ENCODE data around the gene GPR146. TPM values are rescaled to one million over a fixed set of nuclear protein-coding genes. Genes with fewer than 3 reads are reported as not detected.

Gene GPR146
- total and polyA plus RNA-seq, 2 of the 8 experiments (the other 6 are each of a cell fraction or from before 2014, with no cell fraction given), result 1.8 to 2.7 TPM

DNA sequence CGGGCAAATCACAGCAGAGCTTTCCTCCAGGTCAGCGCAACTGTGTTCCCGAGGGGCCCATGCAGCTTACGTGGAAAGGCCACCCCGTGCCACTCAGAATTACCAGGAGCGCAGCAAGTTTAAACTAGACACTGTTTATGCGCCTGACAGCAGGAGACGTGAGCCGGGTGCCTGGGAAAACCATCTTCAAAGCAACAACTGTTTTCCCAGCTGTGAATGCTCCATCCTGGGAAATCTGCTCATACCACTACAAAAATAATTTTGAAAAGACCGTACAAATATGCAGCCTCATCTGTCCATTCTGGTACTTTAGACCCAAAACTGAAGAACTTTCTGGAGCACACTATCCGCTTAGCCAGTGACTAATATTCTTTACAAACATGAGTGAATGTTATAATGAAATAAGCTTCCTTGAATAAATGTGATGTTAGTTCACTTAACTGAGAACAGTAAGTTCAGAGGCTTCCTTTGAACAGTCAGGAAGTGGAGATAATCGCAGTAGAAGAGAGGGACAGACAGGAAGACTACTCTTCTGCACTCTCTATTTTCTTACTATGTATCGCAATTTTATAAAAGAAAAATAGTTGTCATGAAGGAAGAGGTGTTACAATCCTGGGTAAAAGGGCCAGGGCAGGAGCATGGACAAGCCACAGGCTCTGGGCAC lies 60.3 kb downstream of the GPR146 start:
- FAIRE-seq (no peak), DNase-seq (ENCODE audit: low read depth in 1 of 2, low spot score in 2 of 2) (no peak)
- Histone ChIP-seq H3K79me2 (ENCODE audit: control insufficient read depth in 1 of 2, insufficient read depth in 2 of 2, low read length in 2 of 2) (peaks cover 0 to 15% of the 10 kb centered on the region in 2 experiments; a peak in 1 of 4 replicates), H3K27ac (ENCODE audit: low read depth, low read length) (no peak overlapping the region), H2BK5ac (ENCODE audit: low read depth, low read length) (no peak overlapping the region), H2AK5ac (ENCODE audit: low read depth, low read length) (no peak overlapping the region), H3K4me1 (replicated peaks in 1 of 4; ENCODE audit: control insufficient read depth in 3 of 4, insufficient read depth in 4 of 4, low read length in 3 of 4) (no peaks in the 10 kb centered on the region), H3K4me3 (ENCODE audit: extremely low read depth in 1 of 4, insufficient read depth in 2 of 4, low read depth in 3 of 4, low read length in 4 of 4) (no peak overlapping the region), H3K27me3 (replicated peaks in 1 of 4; ENCODE audit: control insufficient read depth in 3 of 4, extremely low read depth in 1 of 4, insufficient read depth in 3 of 4, low read length in 3 of 4) (no peaks in the 10 kb centered on the region), H2BK15ac (ENCODE audit: low read length) (no peak overlapping the region), H3K9me3 (ENCODE audit: insufficient read depth in 2 of 2, low read depth in 1 of 2, low read length in 1 of 2) (no peaks in the 10 kb centered on the region), H2BK20ac (ENCODE audit: low read length) (no peak overlapping the region), H3K14ac (ENCODE audit: insufficient read length) (no peak overlapping the region), H3K79me1 (ENCODE audit: low read depth, low read length) (peaks cover 22% of the 10 kb centered on the region), H2BK120ac (replicated peaks; ENCODE audit: low read depth, low read length) (no peak overlapping the region), H3K56ac (replicated peaks; ENCODE audit: insufficient read length, low read depth, low read length) (no peak overlapping the region), H3K23me2 (ENCODE audit: low read depth, low read length) (no peaks in the 10 kb centered on the region), H2AFZ (ENCODE audit: low read length) (no peak overlapping the region), H4K8ac (ENCODE audit: extremely low read depth, insufficient read depth, low read length) (no peak overlapping the region), H3K4ac (replicated peaks; ENCODE audit: insufficient read length, low read depth, low read length) (no peak overlapping the region), H3K4me2 (ENCODE audit: insufficient read depth in 1 of 2, low read depth in 2 of 2, low read length in 2 of 2) (no peak overlapping the region), H3K18ac (ENCODE audit: extremely low read depth, low read length) (no peak overlapping the region), H4K20me1 (replicated peaks in 1 of 2; ENCODE audit: control insufficient read depth in 1 of 2, insufficient read depth in 2 of 2, low read length in 2 of 2) (peaks cover 0 to 19% of the 10 kb centered on the region in 2 experiments), H3K9ac (replicated peaks in 1 of 4; ENCODE audit: extremely low read depth in 1 of 4, low read depth in 3 of 4, low read length in 3 of 4) (no peak overlapping the region), H3K23ac (ENCODE audit: insufficient read length) (no peak overlapping the region), H2BK12ac (ENCODE audit: low read depth, low read length) (no peak overlapping the region), H3K36me3 (ENCODE audit: control insufficient read depth in 2 of 4, insufficient read depth in 4 of 4, low read length in 3 of 4) (no peaks in the 10 kb centered on the region), H4K5ac (ENCODE audit: insufficient read length, low read depth, low read length) (no peak overlapping the region), H4K91ac (replicated peaks; ENCODE audit: insufficient read length, low read length) (no peak overlapping the region)
- POLR2A ChIA-PET (ENCODE audit: partially characterized antibody), result interaction anchor here (0.8 to 1.7 kb wide), 2 partner anchors 8 to 16 kb away, joined by 3 to 5 read pairs; partner anchors contain the start of gene GPER1
- CTCF ChIA-PET (ENCODE audit: partially characterized antibody), result interaction anchor here (0.8 to 1.9 kb wide), 11 partner anchors 9 to 112 kb away, joined by 3 to 8 read pairs (median 3); no protein-coding TSS in a partner anchor
- WGBS, 2 experiments (ENCODE audit: extremely low coverage in 1 of 2, insufficient coverage in 1 of 2, insufficient read length in 1 of 2, insufficient replicate concordance in 2 of 2, low coverage in 1 of 2, low lambda C conversion rate in 2 of 2, missing lambda C conversion rate in 1 of 2), result 93% methylated on average over 13 of the region's 13 CpGs; no CpG with 5 or more reads in 1 of the 2 experiments
- TF ChIP-seq GTF2F1 (IDR thresholded peaks at IDR 0.05; ENCODE audit: borderline replicate concordance, low read depth, low read length) (no peak), EGR1 (IDR thresholded peaks at IDR 0.05; ENCODE audit: borderline replicate concordance, low read depth, low read length) (no peak), ZNF274 (IDR thresholded peaks at IDR 0.05; ENCODE audit: borderline replicate concordance, extremely low read depth, low read length) (no peak), SP4 (IDR thresholded peaks at IDR 0.05; ENCODE audit: low read length) (no peak), TAF1 (IDR thresholded peaks at IDR 0.05; ENCODE audit: low read depth, low read length) (no peak), TEAD4 (IDR thresholded peaks at IDR 0.05; ENCODE audit: low read depth, low read length) (no peak)
- TF ChIP-seq, protein P1, sequence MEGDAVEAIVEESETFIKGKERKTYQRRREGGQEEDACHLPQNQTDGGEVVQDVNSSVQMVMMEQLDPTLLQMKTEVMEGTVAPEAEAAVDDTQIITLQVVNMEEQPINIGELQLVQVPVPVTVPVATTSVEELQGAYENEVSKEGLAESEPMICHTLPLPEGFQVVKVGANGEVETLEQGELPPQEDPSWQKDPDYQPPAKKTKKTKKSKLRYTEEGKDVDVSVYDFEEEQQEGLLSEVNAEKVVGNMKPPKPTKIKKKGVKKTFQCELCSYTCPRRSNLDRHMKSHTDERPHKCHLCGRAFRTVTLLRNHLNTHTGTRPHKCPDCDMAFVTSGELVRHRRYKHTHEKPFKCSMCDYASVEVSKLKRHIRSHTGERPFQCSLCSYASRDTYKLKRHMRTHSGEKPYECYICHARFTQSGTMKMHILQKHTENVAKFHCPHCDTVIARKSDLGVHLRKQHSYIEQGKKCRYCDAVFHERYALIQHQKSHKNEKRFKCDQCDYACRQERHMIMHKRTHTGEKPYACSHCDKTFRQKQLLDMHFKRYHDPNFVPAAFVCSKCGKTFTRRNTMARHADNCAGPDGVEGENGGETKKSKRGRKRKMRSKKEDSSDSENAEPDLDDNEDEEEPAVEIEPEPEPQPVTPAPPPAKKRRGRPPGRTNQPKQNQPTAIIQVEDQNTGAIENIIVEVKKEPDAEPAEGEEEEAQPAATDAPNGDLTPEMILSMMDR (IDR thresholded peaks at IDR 0.05; ENCODE audit: control extremely low read depth in 1 of 3, insufficient read depth in 1 of 3, low read depth in 1 of 3, low read length in 3 of 3), result no peak

Measured in H1 (cell line).